Transverse colon (tissue), 4 donors: Measurements from ENCODE around the gene TRPM2.

Experiments
- CTCF ChIP-seq, 5 experiments: fragments of 200-600 bp in 3 of 5; fragments of 450-650 bp in 2 of 5; sonication (generic) in 3 of 5; IDR thresholded peaks; 1 replicate in 2 of 5; 2 replicates in 3 of 5; pipeline ENCODE4 v1.5.1; 2016 to 2017; ENCODE audit warnings: antibody characterized with exemption in 5 of 5, inconsistent platforms in 3 of 5, mild to moderate bottlenecking in 2 of 5, moderate library complexity in 1 of 5
- EP300 ChIP-seq: sonication (generic); formaldehyde crosslinking; IDR thresholded peaks from one replicate; pipeline ENCODE4 v1.6.1; 2017; ENCODE audit warnings: antibody characterized with exemption, low read depth
- POLR2AphosphoS5 ChIP-seq, 3 donors: sonication (generic); formaldehyde crosslinking; IDR thresholded peaks; one replicate each; pipeline ENCODE4 v1.6.1; 2016; ENCODE audit warnings: antibody characterized with exemption in 3 of 3

GRCh38 chr21:44461005-44461404, 107.6 kb downstream of the TRPM2 start:
- TF ChIP-seq EP300: no peak
- no peak for TF ChIP-seq POLR2AphosphoS5 (IDR thresholded peaks at IDR 0.05)
- TF ChIP-seq CTCF (IDR thresholded peaks at IDR 0.05): no peak
